Measurements from ENCODE around the gene PRKCQ.
"Not testable (repeated sequence)": the region's sequence is repeated elsewhere in the genome, so short reads cannot be mapped to it uniquely, and the experiment has no call there.

Gene PRKCQ

GRCh38 chr10:6382081-6382480 is 198.0 kb downstream of the PRKCQ start:
- Histone ChIP-seq H3K9ac (ENCODE audit: low read length) (no peak overlapping the region), H3K27ac (ENCODE audit: low read depth, low read length) (no peak overlapping the region), H3F3A (ENCODE audit: insufficient read depth) (no peaks in the 10 kb centered on the region), H3K9me3 (ENCODE audit: insufficient read depth, low read length) (peaks cover 37% of the 10 kb centered on the region; the same call in 1 of the 2 replicates), H3K27me3 (ENCODE audit: low read length) (no peaks in the 10 kb centered on the region), H4K20me1 (ENCODE audit: low read depth, low read length) (no peaks in the 10 kb centered on the region), H3K4me2 (ENCODE audit: low read depth, low read length, poor library complexity, severe bottlenecking) (no peak overlapping the region), H3K79me2 (ENCODE audit: insufficient read depth, low read length) (no peaks in the 10 kb centered on the region), H3K4me3 (ENCODE audit: insufficient read depth, low read length, poor library complexity, severe bottlenecking) (no peak overlapping the region), H2AFZ (ENCODE audit: low read depth, low read length, severe bottlenecking) (no peak overlapping the region), H3K9me2 (replicated peaks; ENCODE audit: insufficient read depth, low read length) (no peaks in the 10 kb centered on the region), H3K36me3 (ENCODE audit: low read length) (peaks cover 3% of the 10 kb centered on the region; the same call in 1 of the 2 replicates)
- no peak for TF ChIP-seq CTCF (IDR thresholded peaks at IDR 0.05; ENCODE audit: insufficient read depth, low read length, poor library complexity, severe bottlenecking)
- TF ChIP-seq EZH2phosphoT487 (conservative IDR thresholded peaks at IDR 0.05; ENCODE audit: low read length): no peak

- not testable (repeated sequence) for H3K27me3 ChIP-seq (ENCODE audit: low read length); H4K20me1 ChIP-seq (ENCODE audit: low read depth, low read length); H3K4me3 ChIP-seq (ENCODE audit: insufficient read depth, low read length, poor library complexity, severe bottlenecking); H3K9me2 ChIP-seq (replicated peaks; ENCODE audit: insufficient read depth, low read length); H3K4me2 ChIP-seq (ENCODE audit: low read depth, low read length, poor library complexity, severe bottlenecking); H3K9ac ChIP-seq (ENCODE audit: low read length); H3K79me2 ChIP-seq (ENCODE audit: insufficient read depth, low read length); H3F3A ChIP-seq (ENCODE audit: insufficient read depth); H3K27ac ChIP-seq (ENCODE audit: low read depth, low read length); H2AFZ ChIP-seq (ENCODE audit: low read depth, low read length, severe bottlenecking); H3K36me3 ChIP-seq (ENCODE audit: low read length)
- peaks cover 37% of the 10 kb centered on the region; the same call in 1 of the 2 replicates for H3K9me3 ChIP-seq (ENCODE audit: insufficient read depth, low read length)
Observed at GRCh38 chr10:6380478-6380877, 199.6 kb downstream of the PRKCQ start.

GRCh38 chr10:6379015-6379776 is 200.9 kb downstream of the PRKCQ start:
- Histone ChIP-seq H3K4me2 (ENCODE audit: low read depth, low read length, poor library complexity, severe bottlenecking) (no peak overlapping the region), H3K9me3 (ENCODE audit: insufficient read depth, low read length) (peaks cover 37% of the 10 kb centered on the region; the same call in 1 of the 2 replicates), H3K79me2 (ENCODE audit: insufficient read depth, low read length) (no peaks in the 10 kb centered on the region), H3K27me3 (ENCODE audit: low read length) (no peaks in the 10 kb centered on the region), H3K4me3 (ENCODE audit: insufficient read depth, low read length, poor library complexity, severe bottlenecking) (no peak overlapping the region), H3K9ac (ENCODE audit: low read length) (no peak overlapping the region), H3K9me2 (replicated peaks; ENCODE audit: insufficient read depth, low read length) (no peaks in the 10 kb centered on the region), H2AFZ (ENCODE audit: low read depth, low read length, severe bottlenecking) (no peak overlapping the region), H3F3A (ENCODE audit: insufficient read depth) (no peaks in the 10 kb centered on the region), H4K20me1 (ENCODE audit: low read depth, low read length) (no peaks in the 10 kb centered on the region), H3K36me3 (ENCODE audit: low read length) (peaks cover 3% of the 10 kb centered on the region; the same call in 1 of the 2 replicates), H3K27ac (ENCODE audit: low read depth, low read length) (no peak overlapping the region)
- TF ChIP-seq CTCF (IDR thresholded peaks at IDR 0.05; ENCODE audit: insufficient read depth, low read length, poor library complexity, severe bottlenecking) (no peak), EZH2phosphoT487 (conservative IDR thresholded peaks at IDR 0.05; ENCODE audit: low read length) (no peak)
